Large intestine (tissue), 3 donors: Measurements from ENCODE around the gene NAGA. TPM values are rescaled to one million over a fixed set of nuclear protein-coding genes. Genes with fewer than 3 reads are reported as not detected.

Source experiments
- DNase-seq, 2 donors: peaks; one replicate each; pipeline versions ENCODE4 v3.0.0 to v3.0.0-alpha.2; 2013
- H3K27ac ChIP-seq: one replicate; pipeline ENCODE4 v1.5.1; 2013; ENCODE audit warnings: low read length
- H3K27me3 ChIP-seq: 2 replicates; pipeline ENCODE4 v1.6.1; 2013; ENCODE audit warnings: low read length; ENCODE audit not compliant: control insufficient read depth, insufficient read depth
- H3K36me3 ChIP-seq: 2 replicates; pipeline ENCODE4 v1.6.1; 2013; ENCODE audit warnings: low read length; ENCODE audit not compliant: control insufficient read depth, insufficient read depth
- H3K4me1 ChIP-seq: one replicate; pipeline ENCODE4 v1.6.1; 2013; ENCODE audit warnings: low read length; ENCODE audit not compliant: control insufficient read depth, insufficient read depth
- H3K4me3 ChIP-seq: one replicate; pipeline ENCODE4 v1.5.1; 2013; ENCODE audit warnings: low read length
- H3K9me3 ChIP-seq: one replicate; pipeline ENCODE4 v1.6.1; 2013; ENCODE audit warnings: mild to moderate bottlenecking, low read depth, low read length, moderate library complexity; ENCODE audit not compliant: control insufficient read depth
- WGBS: methylation state at CpG from one replicate; pipeline ENCODE4 v1.1.5; 2013; ENCODE audit warnings: low lambda C conversion rate; ENCODE audit not compliant: insufficient coverage; 5-methylcytosine and 5-hydroxymethylcytosine counted together
- polyA plus RNA-seq: library from polyadenylated mRNA; unstranded; fragments of 120-200 nt; gene quantifications from one replicate; pipeline ENCODE4 v1.2.1, GENCODE V29; 2013

Gene NAGA
- polyA plus RNA-seq, 1 donor: 26.9 TPM

- H3K27me3 ChIP-seq: no peaks in the 10 kb centered on the region
Measured at GRCh38 chr22:42091455-42091782, 20.8 kb upstream of the NAGA start.

GRCh38 chr22:42090596-42091454 is 20.2 kb upstream of the NAGA start, which contains the start of gene NDUFA6:
TSS of gene NDUFA6 (minus strand) at chr22:42090772. CDS start at chr22:42090744, 28 bp downstream.
- Histone ChIP-seq H3K27me3 (no peaks in the 10 kb centered on the region), H3K27ac (peak within 1 kb of the TSS; percentile 99), H3K36me3 (peaks cover 8% of the 10 kb centered on the region), H3K4me3 (peak within 1 kb of the TSS; percentile 96), H3K4me1 (peaks cover 7% of the 10 kb centered on the region), H3K9me3 (peaks cover 3% of the 10 kb centered on the region)
- WGBS: no CpG with 5 or more reads among the region's 71 CpGs
- DNase-seq: peak; percentile 99 to 100

More at GRCh38 chr22:42091455-42091782, 20.8 kb upstream of the NAGA start:
- H3K27ac ChIP-seq: peak overlapping the region; percentile 81
- DNase-seq: no peak
- peaks cover 2% of the 10 kb centered on the region for H3K36me3 ChIP-seq
- no CpG with 5 or more reads among the region's 7 CpGs for WGBS
- H3K4me3 ChIP-seq: peak overlapping the region; percentile 96
- H3K4me1 ChIP-seq: peaks cover 7% of the 10 kb centered on the region
- H3K9me3 ChIP-seq: peaks cover 3% of the 10 kb centered on the region

GRCh38 chr22:42086051-42086450 is 15.4 kb upstream of the NAGA start:
- H3K4me3 ChIP-seq: no peak overlapping the region
- 100% methylated on average over 1 of the region's 6 CpGs for WGBS
- H3K27ac ChIP-seq: no peak overlapping the region
- H3K4me1 ChIP-seq: peaks cover 4% of the 10 kb centered on the region
- no peak for DNase-seq
- peaks cover 40% of the 10 kb centered on the region for H3K36me3 ChIP-seq
- H3K9me3 ChIP-seq: no peaks in the 10 kb centered on the region
- no peaks in the 10 kb centered on the region for H3K27me3 ChIP-seq

GRCh38 chr22:42084874-42085273 is 14.3 kb upstream of the NAGA start:
- no peak for DNase-seq
- H3K36me3 ChIP-seq: peaks cover 40% of the 10 kb centered on the region
- no CpG with 5 or more reads among the region's 8 CpGs for WGBS
- H3K27ac ChIP-seq: no peak overlapping the region
- H3K4me1 ChIP-seq: peaks cover 7% of the 10 kb centered on the region
- no peaks in the 10 kb centered on the region for H3K27me3 ChIP-seq
- no peaks in the 10 kb centered on the region for H3K9me3 ChIP-seq
- no peak overlapping the region for H3K4me3 ChIP-seq

- H3K4me1 ChIP-seq: peaks cover 14% of the 10 kb centered on the region
- no peaks in the 10 kb centered on the region for H3K9me3 ChIP-seq
- H3K27me3 ChIP-seq: no peaks in the 10 kb centered on the region
- no CpG with 5 or more reads among the region's 4 CpGs for WGBS
- H3K4me3 ChIP-seq: no peak overlapping the region
- no peak for DNase-seq
- H3K27ac ChIP-seq: no peak overlapping the region
- H3K36me3 ChIP-seq: peaks cover 40% of the 10 kb centered on the region
Measured at GRCh38 chr22:42083119-42083518, 12.5 kb upstream of the NAGA start.

GRCh38 chr22:42080287-42080686 is 9.7 kb upstream of the NAGA start:
- peak overlapping the region; percentile 100 for H3K27ac ChIP-seq
- no peaks in the 10 kb centered on the region for H3K27me3 ChIP-seq
- H3K9me3 ChIP-seq: no peaks in the 10 kb centered on the region
- H3K4me3 ChIP-seq: peak overlapping the region; percentile 71
- peaks cover 20% of the 10 kb centered on the region for H3K4me1 ChIP-seq
- peak in 1 of 2 donors; percentile 73 for DNase-seq
- WGBS: no CpG with 5 or more reads among the region's 14 CpGs
- peaks cover 46% of the 10 kb centered on the region for H3K36me3 ChIP-seq

GRCh38 chr22:42079319-42080251 is 9.0 kb upstream of the NAGA start, which contains the start of gene SMDT1:
TSS of gene SMDT1 (plus strand) at chr22:42079700. CDS start at chr22:42079769, 69 bp downstream.
- Histone ChIP-seq H3K27ac (peak within 1 kb of the TSS; percentile 100), H3K9me3 (no peaks in the 10 kb centered on the region), H3K27me3 (no peaks in the 10 kb centered on the region), H3K36me3 (peaks cover 42% of the 10 kb centered on the region), H3K4me3 (peak within 1 kb of the TSS; percentile 71), H3K4me1 (peaks cover 27% of the 10 kb centered on the region)
- 0% methylated on average over 2 of the region's 71 CpGs for WGBS
- DNase-seq: peak; percentile 98 to 99

- peak in 1 of 2 donors; percentile 79 for DNase-seq
- Histone ChIP-seq H3K27ac (peak overlapping the region; percentile 100), H3K9me3 (no peaks in the 10 kb centered on the region), H3K4me3 (peak overlapping the region; percentile 71), H3K36me3 (peaks cover 36% of the 10 kb centered on the region), H3K4me1 (peaks cover 31% of the 10 kb centered on the region), H3K27me3 (no peaks in the 10 kb centered on the region)
- no CpG with 5 or more reads among the region's 24 CpGs for WGBS
Measured at GRCh38 chr22:42078469-42079318, 8.1 kb upstream of the NAGA start.

- Histone ChIP-seq H3K27me3 (no peaks in the 10 kb centered on the region), H3K4me1 (peaks cover 35% of the 10 kb centered on the region), H3K27ac (peak overlapping the region; percentile 100), H3K9me3 (no peaks in the 10 kb centered on the region), H3K4me3 (no peak overlapping the region), H3K36me3 (peaks cover 28% of the 10 kb centered on the region)
- no CpG with 5 or more reads among the region's 21 CpGs for WGBS
- no peak for DNase-seq
Measured at GRCh38 chr22:42077486-42078125, 7.0 kb upstream of the NAGA start.
